Stimulated activated CD8-positive, alpha-beta memory T cell treated with anti-CD3 and anti-CD28 coated beads, Interleukin-15, amount 100 ng/mL, for 1 hour (primary cell): ENCODE measurements around the gene TNNT1.

ENCODE experiments used
- DNase-seq: peaks from one replicate; pipeline ENCODE4 v3.0.0-alpha.2; 2020; ENCODE audit warnings: low read depth

The TNNT1 gene

DNA sequence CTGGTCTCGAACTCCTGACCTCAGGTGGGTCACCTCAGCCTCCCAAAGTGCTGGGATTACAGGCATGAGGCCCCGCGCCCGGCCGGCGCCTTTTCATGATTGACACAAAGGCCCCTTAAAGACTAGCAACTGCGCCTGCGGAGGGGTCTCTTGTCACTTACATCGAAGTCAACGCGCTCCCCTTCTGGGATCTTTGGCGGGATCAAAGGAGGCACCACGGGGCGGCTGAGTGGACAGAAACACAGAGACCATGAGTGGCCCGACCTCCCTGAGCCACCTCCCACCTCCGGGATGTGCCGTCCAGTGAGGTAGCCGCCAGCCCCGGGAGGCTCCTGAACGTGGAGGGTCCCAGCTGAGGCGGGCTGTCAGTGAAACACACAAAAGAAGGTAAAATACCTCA lies 7.3 kb downstream of the TNNT1 start:
- DNase-seq = no peak

GRCh38 chr19:55137915-55138314 lies 11.1 kb downstream of the TNNT1 start:
- no peak for DNase-seq

- no peak for DNase-seq
These were observed 12.5 kb downstream of the TNNT1 start for GRCh38 chr19:55136399-55137102.

- DNase-seq = no peak
These were observed 14.3 kb downstream of the TNNT1 start for GRCh38 chr19:55134736-55135135.

DNA sequence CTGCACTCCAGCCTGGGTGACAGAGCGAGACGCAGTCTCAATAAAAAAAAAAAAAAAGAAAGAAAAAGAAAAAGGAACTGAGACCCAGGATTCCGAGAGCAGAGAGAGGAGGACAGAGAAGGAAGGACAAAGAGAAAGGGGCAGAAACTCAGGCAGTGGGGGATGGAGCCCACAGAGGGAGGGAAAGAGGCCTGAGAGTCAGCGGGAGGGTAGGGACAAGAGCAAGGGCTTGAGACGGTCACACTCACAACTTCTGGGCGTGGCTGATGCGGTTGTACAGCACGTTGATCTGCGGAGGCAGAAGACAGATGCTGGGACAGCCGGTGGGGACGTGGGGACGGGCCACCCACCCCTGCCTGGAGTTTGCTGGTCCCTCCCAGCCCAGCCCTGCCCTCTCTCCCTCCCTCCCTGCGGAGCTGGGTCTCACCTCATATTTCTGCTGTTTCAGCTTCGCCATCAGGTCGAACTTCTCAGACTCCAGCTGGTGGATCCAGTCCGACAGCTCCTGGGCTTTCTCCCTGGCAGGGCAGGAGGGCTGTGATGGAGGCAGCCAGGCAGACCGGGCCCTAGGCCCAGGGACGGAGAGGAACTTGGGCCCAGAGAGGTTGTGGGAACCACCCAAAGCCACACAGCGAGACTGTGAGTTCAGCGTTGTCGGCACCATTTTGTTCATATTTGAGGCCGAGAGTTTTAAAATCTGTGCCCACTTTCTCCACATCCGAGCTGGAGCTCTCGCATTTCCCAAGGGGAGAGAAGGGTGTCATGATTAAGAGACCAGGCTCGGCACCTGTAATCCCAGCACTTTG lies 15.2 kb downstream of the TNNT1 start:
- no peak for DNase-seq

DNA sequence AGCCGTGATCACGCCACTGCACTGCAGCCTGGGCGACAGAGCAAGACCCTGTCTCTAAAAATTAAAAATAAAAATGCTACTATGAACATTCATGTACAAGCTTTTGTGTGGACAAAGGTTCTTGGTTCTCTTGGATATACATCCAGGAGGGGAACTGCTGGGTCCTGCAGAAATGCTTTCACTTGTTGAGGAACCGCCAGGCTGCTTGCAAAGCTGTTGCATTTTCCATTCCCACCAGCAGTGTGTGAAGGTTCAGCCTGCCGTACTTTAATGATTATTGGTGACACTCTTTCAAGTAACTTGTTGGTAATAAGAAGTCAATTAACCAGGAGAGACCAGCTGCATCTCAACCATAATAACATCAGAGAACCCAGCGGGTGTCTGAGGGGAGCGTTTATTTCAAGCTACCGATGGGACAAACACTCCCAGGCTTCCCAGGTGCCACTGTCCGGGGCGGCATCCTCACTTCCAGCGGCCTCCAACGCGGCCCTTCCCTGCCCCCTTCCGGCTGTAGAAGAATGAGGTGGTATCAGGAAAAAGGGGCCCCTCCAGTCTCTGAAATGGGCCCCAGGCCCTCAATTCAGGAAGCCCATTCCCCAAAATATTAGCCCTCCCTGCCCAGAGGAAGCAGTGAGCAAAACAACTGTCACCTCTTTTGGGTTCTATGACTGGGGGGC lies 16.4 kb downstream of the TNNT1 start:
- no peak for DNase-seq

DNA sequence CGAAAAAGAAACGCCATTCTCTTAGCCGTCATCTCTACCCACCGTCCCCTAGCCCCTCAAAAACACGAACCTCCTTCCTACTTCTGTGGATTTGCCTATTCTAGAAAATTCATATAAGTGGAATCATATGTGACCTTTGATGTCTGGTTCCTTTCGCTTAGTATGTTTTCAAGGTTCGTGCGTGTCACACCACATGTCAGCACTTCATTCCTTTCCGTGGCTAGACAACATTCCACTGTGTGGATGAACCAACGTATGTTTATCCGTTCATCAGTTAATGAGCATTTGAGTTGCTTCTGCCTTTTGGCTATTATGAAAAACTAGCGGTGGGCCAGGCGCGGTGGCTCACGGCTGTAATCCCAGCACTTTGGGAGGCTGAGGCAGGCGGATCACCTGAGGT lies 17.6 kb downstream of the TNNT1 start:
- no peak for DNase-seq

GRCh38 chr19:55119053-55119452 lies 30.0 kb downstream of the TNNT1 start:
- no peak for DNase-seq

GRCh38 chr19:55118401-55118991 lies 30.5 kb downstream of the TNNT1 start:
- DNase-seq = no peak

- peak; percentile 90 for DNase-seq
These were observed 31.2 kb downstream of the TNNT1 start for GRCh38 chr19:55117663-55118391.

- DNase-seq = no peak
These were observed 31.9 kb downstream of the TNNT1 start, which contains the start of gene PPP1R12C for GRCh38 chr19:55116859-55117662. Gene PPP1R12C (minus strand): TSS chr19:55117637. CDS start chr19:55117543, 94 bp downstream.

- DNase-seq = no peak
These were observed 32.7 kb downstream of the TNNT1 start for GRCh38 chr19:55116232-55116858.

- DNase-seq = no peak
These were observed 33.5 kb downstream of the TNNT1 start for GRCh38 chr19:55115446-55116065.

- DNase-seq = no peak
These were observed 34.4 kb downstream of the TNNT1 start for GRCh38 chr19:55114566-55115145.

DNA sequence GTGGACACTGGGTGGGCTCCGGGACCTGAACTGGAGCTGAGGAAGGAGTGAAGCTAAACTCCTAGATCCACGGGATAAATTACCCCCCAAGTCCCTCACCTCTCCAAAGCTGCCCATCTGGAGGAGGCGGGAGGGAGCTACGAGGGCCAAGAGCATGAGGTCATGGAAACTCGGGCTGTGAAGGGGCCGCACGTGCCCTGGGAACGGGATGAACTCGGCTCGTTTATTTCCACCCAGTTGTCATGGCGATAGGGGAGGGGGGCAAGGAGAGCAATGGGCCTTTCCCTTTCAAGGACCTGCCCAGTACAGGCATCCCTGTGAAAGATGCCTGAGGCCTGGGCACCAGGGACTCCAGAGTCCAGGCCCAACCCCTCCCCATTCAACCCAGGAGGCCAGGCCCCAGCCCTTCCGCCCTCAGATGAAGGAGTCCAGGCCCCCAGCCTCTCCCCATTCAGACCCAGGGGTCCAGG lies 35.4 kb downstream of the TNNT1 start:
- DNase-seq = no peak

- no peak for DNase-seq
These were observed 36.0 kb downstream of the TNNT1 start for GRCh38 chr19:55112777-55113569.

- no peak for DNase-seq
These were observed 36.7 kb downstream of the TNNT1 start for GRCh38 chr19:55112246-55112776.

DNA sequence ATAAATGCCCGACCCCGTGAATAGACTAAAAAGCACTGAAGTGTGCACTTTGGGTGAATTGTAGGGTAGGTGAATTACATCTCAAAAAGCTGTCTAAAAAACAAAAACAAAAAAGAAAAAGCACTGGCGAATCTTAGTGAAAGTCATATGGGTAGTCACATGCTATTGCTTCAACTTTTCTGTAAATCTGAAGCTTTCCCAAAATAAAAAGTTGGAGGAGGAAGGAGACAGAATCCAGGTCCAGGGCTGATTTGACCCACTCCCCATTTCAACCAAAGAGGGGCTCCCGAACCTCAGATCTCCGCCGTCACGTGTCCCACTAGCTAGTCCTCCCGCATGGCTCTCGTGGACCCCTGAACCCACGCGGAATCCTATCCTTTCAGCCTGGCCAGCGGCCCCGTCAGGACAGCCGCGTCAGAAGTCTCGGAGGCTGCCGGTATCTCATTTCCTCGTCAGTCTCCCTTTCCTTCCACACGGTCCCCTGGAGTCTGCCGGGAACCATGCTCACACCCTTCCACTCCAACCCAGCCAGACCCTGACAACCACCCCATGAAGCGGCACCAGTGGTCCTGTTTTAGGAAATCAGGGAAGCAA lies 37.7 kb downstream of the TNNT1 start:
- DNase-seq = no peak
